GM18873 (cell line): ENCODE data around the gene CCNY.
"Not testable (repeated sequence)": the region's sequence is repeated elsewhere in the genome, so short reads cannot be mapped to it uniquely, and the experiment has no call there.

Experiments used
- ATAC-seq: cut with Tn5 transposase; IDR thresholded peaks from one replicate; pipeline ENCODE4 v1.9.1; 2021; ENCODE audit warnings: mild to moderate bottlenecking, moderate library complexity, moderate number of reproducible peaks; ENCODE audit not compliant: unreplicated experiment, low FRiP score

CCNY gene

DNA sequence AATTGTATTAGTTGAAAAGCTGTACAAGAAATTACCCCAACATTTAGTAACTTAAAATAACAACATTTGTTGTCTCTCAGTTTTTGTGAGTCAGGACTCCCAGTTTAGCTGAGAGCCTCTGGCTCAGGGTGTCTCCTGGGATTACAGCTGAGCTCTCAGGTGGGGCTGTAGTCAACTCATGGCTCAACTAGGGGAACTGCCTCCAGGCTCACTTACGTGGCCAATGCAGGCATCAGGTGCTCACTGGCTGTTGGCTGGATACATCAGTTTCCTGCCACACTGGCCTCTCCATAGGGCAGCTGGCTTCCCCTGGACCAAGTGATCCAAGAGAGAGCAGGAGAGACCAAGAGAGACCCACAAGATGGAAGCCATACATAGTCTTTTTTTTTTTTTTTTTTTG is 17.5 kb downstream of the CCNY start:
- ATAC-seq, result no peak

GRCh38 chr10:35354257-35354656 is 17.9 kb downstream of the CCNY start:
- ATAC-seq, result not testable (repeated sequence)

DNA sequence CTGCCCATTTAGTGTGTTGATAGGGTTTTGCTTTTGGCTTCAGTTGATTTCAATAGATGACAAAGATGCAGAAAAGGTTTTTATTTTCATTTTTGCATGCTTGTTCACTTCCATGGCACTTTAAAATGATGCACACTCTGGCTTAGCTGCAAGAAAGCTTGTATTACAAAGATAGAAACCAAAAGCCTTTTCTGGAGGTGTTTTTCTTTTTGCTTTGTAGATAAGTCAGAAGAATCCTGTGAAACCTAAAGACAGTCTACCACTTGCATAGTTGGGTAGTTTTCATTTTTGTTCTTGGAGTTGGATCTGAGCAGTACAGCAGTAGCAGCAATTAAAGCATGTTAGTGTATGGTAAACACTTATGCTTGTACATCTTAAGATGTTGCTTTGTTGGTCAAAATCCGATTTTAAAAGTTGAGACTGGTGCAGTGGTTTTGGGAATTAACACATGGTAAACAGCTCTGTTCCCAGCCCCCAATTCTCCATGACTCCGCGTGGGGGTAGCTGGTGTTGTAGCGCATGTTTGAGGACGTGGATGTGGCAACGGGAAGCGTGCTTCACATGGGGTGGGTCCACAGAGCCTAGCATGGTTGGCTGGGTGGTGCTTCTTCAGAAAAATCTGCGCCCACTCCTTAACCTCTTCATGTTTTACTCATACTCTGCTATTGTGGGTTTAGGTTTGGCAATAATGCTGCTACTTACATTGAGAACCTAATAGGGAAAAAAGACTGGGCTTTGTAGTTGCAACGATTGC is 19.8 kb downstream of the CCNY start:
- ATAC-seq, result peak; percentile 46

DNA sequence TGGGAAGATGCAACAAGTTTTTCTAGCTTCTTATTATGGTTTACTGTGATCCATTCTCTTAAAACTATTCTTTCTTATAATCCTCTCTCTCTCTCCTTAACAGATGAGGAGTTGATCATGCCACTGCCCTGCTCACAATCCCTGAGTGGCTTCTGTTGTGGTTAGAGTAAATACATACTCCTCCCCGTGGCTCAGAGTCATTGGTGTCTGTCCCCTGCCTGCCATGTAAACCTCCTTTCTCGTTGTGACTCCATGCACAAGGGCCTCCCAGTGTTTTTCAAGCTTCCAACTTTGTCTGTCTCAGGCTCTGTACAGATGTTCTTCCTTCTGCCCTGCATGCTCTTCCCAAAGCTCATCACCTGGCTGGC is 20.4 kb downstream of the CCNY start:
- no peak for ATAC-seq

- no peak for ATAC-seq
Measured at GRCh38 chr10:35359056-35359455, 22.7 kb downstream of the CCNY start.

GRCh38 chr10:35359873-35360272 is 23.6 kb downstream of the CCNY start:
- ATAC-seq, result no peak

GRCh38 chr10:35362701-35363350 is 26.5 kb downstream of the CCNY start:
- ATAC-seq, result no peak

GRCh38 chr10:35363587-35363986 is 27.3 kb downstream of the CCNY start:
- ATAC-seq, result no peak

GRCh38 chr10:35364808-35365207 is 28.5 kb downstream of the CCNY start:
- ATAC-seq, result no peak

- no peak for ATAC-seq
Measured at GRCh38 chr10:35365994-35366393, 29.7 kb downstream of the CCNY start.

- no peak for ATAC-seq
Measured at GRCh38 chr10:35367107-35367859, 31.0 kb downstream of the CCNY start.

- ATAC-seq, result no peak
Measured at GRCh38 chr10:35367982-35368381, 31.7 kb downstream of the CCNY start.

DNA sequence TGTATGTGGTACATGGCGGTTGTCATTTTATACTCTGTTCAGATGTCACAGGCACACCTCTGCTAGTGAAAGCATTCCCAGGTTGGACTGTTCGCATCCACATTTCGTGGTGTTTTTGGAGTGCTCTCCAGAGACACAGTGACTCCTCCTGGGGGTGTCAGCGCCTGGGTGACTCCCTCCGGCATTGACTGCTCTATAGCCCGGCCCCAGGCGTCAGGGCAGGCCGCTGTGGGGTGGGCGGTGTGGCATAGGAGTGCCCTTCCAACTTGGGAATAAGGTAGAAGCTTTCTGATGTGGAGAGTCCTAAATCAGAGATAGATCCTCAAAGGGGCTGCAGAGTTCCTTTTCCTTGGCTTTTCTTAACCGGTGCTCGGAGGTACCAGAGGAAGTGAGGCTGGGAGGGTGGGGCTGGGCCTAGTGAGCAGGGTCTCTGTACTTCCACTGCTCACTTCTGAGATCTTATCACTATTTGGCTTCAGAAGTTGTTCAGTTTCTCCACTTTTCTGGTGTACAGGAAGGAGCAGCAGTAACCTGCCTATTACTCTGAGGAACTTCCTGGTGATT is 32.3 kb downstream of the CCNY start:
- no peak for ATAC-seq

DNA sequence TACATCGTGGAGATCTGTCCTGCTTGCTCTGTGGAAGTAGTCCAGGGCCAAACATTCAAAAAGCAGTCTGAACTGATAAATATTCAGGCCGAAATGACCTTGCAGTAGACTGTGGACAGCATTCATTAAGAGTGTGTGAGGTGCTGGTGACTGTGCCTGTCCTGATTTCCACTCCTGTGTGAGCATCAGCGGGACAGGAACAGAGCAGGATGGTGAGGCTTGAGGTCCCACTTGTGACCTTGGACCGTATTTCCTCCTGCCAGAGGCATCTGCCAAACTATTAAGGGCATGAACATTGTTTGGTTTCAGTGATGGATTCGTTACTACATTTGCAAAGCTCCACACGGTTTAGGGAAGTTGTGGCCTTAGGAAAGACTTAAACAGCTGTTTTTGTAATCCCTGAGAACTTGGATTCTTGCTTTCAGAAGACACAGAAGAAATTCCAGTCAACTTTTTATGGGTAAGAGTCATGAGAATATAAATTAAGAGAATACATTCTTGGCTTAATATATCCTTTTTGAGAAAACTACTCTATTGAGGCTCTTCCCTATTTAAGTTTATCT is 32.8 kb downstream of the CCNY start:
- no peak for ATAC-seq

- no peak for ATAC-seq
Measured at GRCh38 chr10:35371731-35372130, 35.4 kb downstream of the CCNY start.

DNA sequence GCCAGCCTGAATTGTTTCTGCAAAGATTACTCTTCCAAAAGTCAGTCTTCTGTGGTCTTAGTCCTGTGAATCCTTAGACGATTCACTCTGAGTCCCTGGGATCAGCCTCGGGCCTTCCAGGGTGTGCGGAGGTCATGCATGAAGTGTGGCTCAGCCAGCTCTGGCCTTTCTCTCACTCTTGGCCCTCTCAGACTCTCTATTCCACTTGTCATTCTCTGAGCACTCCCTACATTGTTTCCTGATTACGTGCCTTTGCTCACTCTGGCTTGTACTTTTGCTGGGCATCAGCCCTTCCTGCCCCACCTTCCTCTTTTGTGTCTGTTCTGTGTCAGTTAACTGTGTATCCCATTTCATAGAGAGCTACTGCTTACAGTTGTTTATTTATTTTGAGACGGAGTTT is 36.0 kb downstream of the CCNY start:
- no peak for ATAC-seq

- ATAC-seq, result no peak
Measured at GRCh38 chr10:35375091-35375765, 38.9 kb downstream of the CCNY start.

GRCh38 chr10:35377050-35377728 is 40.9 kb downstream of the CCNY start:
- ATAC-seq, result no peak

DNA sequence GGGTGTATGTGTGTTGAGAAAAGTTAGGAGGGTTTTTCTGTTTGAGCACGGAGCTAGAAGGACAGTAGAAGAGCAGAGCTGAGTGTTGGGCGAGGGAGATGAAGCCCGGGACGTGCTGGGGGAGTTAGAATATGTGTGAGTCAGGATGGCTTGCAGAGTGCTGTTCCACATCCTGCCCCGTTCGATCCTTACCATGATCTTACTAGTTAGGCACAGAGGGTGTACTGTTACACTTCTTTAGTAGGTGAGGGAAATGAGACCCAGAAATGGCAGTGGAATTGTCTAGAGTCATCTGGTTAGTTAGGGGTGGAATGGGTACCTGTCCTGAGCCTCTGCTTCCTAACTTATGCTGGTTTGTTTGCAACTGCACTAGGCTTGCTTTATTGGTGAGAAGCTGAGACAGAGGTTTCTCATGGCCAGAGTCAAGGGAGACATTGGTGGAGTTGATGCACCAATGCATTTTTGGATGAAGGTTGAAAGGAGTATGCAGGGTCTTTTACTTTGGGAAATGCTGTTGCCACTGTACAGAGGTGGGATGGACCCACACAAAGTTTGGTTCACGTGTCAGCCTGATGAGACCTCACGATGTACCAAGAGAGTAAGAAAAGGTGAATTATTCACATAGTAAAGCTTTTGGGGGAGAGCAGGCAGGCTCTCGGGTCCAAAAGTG is 42.4 kb downstream of the CCNY start:
- peak; percentile 22 for ATAC-seq
